ENCODE measurements around the gene MBD5.

Gene MBD5

DNA sequence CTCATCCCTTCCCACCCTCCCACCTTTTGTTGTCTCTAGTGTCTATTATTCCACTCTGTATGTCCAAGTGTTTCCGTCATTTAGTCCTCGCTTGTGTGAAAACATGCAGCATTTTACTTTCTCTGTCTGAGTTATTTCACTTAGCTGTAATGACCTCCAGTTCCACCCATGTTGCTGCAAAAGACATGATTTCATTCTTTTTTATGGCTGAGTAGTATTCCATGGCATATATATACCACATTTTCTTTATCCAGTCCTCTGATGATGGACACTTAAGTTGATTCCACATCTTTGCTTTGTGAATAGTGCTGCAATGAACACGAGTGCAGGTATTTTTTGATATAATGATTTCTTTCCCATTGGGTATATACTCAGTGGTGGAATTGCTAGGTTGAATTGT is 296.7 kb downstream of the MBD5 start:
- no peaks in the 10 kb centered on the region for H3K27me3 ChIP-seq (ENCODE audit: insufficient read depth, low read length)
- no peaks in the 10 kb centered on the region for H3K36me3 ChIP-seq (ENCODE audit: insufficient read depth, low read length)
- no peak overlapping the region for H2AFZ ChIP-seq (ENCODE audit: low read depth, low read length)
- H3K4me1 ChIP-seq (ENCODE audit: insufficient read depth, low read length), result no peaks in the 10 kb centered on the region
- peaks cover under 1% of the 10 kb centered on the region for H3K9me3 ChIP-seq (ENCODE audit: low read length)
- no peak overlapping the region for H3K4me3 ChIP-seq (ENCODE audit: low read length)

DNA sequence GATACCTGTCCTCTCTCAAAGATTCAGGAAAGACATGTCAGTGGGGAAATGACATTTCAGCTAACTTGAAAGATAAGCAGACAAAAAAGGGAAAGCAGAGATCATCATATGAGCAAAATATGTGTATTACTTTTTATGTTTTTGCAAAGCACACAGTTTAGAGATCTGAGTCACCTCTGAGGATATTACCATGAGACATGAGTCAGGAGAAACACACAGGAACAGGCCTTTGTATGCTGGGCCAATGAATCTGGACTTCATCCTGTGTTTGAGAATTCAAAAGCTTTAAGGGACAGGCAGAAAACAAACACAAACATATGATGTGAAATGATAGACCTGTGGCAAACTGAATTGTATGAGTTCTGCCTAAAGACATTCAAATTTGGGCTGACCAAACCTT is 317.6 kb downstream of the MBD5 start:
- Histone ChIP-seq H3K27me3 (ENCODE audit: insufficient read depth, low read length) (no peaks in the 10 kb centered on the region), H2AFZ (ENCODE audit: low read depth, low read length) (no peak overlapping the region), H3K4me3 (ENCODE audit: low read length) (no peak overlapping the region), H3K4me1 (ENCODE audit: insufficient read depth, low read length) (no peaks in the 10 kb centered on the region), H3K36me3 (ENCODE audit: insufficient read depth, low read length) (peaks cover 3% of the 10 kb centered on the region), H3K9me3 (ENCODE audit: low read length) (peaks cover 11% of the 10 kb centered on the region)

DNA sequence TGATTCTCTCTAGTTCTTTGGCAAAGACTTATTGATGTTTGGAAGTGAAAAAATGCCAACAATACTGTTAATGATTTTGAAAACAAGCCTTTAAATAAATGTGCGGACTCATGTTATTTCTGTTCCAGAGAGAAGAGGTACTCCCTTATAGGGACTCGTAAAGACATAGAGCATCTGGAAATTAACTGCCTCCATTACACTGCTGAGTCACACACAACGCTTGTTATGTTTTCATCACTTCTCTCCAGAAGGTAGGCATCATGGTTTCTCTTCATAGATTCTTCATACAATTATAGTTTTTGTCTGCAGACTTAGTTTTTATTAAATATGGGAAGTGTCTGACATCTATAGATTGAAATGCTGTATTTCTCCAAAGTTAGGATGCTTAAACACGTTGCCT is 321.2 kb downstream of the MBD5 start:
- no peak overlapping the region for H3K4me3 ChIP-seq (ENCODE audit: low read length)
- H3K27me3 ChIP-seq (ENCODE audit: insufficient read depth, low read length), result no peaks in the 10 kb centered on the region
- peaks cover 7% of the 10 kb centered on the region for H3K9me3 ChIP-seq (ENCODE audit: low read length)
- H2AFZ ChIP-seq (ENCODE audit: low read depth, low read length), result no peak overlapping the region
- H3K4me1 ChIP-seq (ENCODE audit: insufficient read depth, low read length), result no peaks in the 10 kb centered on the region
- peaks cover 3% of the 10 kb centered on the region for H3K36me3 ChIP-seq (ENCODE audit: insufficient read depth, low read length)

DNA sequence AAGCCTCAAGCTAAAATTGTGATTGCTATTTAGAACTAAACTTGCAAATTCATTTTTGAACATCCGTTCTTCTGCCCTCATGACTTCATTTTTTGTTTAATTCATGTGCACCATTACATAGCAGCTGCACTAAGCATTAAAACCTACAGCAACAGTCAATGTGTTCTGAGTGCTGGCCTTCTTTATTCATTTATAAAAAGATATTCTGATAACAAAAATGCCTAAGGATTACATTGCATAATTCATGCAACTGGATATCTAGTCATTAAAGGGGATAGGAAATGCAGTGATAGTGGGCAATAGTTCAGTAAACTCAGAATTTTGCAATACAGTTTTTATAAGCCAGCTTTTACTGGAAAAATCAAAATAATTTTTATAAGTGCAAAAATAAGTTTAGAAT is 329.3 kb downstream of the MBD5 start:
- H3K36me3 ChIP-seq (ENCODE audit: insufficient read depth, low read length), result no peaks in the 10 kb centered on the region
- no peaks in the 10 kb centered on the region for H3K27me3 ChIP-seq (ENCODE audit: insufficient read depth, low read length)
- H3K9me3 ChIP-seq (ENCODE audit: low read length), result peaks cover 2% of the 10 kb centered on the region
- H3K4me1 ChIP-seq (ENCODE audit: insufficient read depth, low read length), result no peaks in the 10 kb centered on the region
- H2AFZ ChIP-seq (ENCODE audit: low read depth, low read length), result no peak overlapping the region
- H3K4me3 ChIP-seq (ENCODE audit: low read length), result no peak overlapping the region

DNA sequence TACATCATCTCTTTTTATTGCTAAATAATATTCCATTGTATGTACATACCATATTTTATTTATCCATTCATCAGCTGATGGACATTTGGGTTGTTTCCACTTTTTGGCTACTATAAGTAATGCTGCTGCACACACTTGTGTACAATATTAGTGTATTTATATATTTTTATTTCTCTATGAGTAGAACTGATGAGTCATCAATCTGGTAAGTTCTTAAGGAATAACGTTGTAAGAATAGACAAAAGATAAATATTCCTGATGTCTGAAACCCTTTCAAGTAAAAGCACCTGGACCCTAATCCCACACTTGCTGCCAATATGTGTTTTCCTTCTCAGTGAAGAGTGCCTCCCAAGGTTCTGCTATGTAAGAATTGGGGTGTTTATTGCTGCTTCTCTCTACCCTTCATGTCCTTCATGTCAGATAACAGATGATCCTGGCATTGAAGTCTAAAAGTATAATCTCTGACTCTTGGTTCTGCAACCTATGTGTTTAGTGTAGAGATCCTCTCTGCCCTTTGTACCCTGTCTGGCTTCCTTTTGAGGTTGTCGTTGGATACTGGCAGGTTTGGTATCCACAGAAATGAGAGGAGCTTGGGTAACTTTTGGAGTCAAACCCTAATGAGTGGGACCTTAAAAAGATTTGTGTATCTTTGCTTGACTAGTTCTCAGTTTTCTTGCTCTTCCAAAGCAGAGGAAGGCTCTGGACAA is 330.7 kb downstream of the MBD5 start:
- no peaks in the 10 kb centered on the region for H3K36me3 ChIP-seq (ENCODE audit: insufficient read depth, low read length)
- no peak overlapping the region for H2AFZ ChIP-seq (ENCODE audit: low read depth, low read length)
- peaks cover 2% of the 10 kb centered on the region for H3K9me3 ChIP-seq (ENCODE audit: low read length)
- H3K4me3 ChIP-seq (ENCODE audit: low read length), result no peak overlapping the region
- no peaks in the 10 kb centered on the region for H3K27me3 ChIP-seq (ENCODE audit: insufficient read depth, low read length)
- H3K4me1 ChIP-seq (ENCODE audit: insufficient read depth, low read length), result no peaks in the 10 kb centered on the region

DNA sequence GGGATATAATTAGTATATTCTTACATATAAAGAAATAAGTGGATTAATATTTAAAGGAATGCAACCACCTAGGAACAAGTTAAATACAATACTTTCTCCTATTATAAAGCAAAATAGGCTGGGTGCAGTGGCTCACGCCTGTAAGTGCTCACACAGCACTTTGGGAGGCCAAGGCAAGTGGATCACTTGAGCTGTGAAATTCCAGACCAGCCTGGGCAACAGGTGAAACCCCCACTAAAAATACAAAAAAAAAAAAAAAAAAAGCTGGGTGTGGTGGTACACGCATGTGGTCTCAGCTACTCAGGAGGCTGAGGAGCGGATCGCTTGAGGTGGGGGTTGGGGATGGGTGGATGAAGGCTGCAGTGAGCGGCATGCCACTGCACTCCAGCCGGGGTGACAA is 337.5 kb downstream of the MBD5 start:
- Histone ChIP-seq H3K4me3 (ENCODE audit: low read length) (no peak overlapping the region), H2AFZ (ENCODE audit: low read depth, low read length) (no peak overlapping the region), H3K27me3 (ENCODE audit: insufficient read depth, low read length) (no peaks in the 10 kb centered on the region), H3K9me3 (ENCODE audit: low read length) (peaks cover 2% of the 10 kb centered on the region), H3K36me3 (ENCODE audit: insufficient read depth, low read length) (no peaks in the 10 kb centered on the region), H3K4me1 (ENCODE audit: insufficient read depth, low read length) (no peaks in the 10 kb centered on the region)

DNA sequence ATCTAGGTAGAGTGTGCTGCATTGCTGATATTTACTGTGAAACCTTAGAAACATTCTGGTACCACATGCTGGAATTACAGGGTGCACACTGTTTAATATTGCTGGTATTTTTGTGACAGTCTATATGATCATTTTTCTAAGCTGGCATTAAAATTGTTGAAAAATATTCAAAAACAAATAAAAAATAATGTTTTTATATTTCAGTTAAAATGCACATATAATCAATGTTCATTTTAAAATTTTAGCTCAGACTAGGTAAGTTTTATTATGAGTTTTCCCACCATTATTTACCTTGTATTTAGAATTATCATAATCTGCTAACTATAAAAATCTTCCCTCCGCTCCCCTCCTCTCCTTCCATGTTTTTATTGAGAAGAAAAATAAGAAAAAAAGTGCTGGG is 339.8 kb downstream of the MBD5 start:
- Histone ChIP-seq H3K9me3 (ENCODE audit: low read length) (peaks cover 4% of the 10 kb centered on the region), H2AFZ (ENCODE audit: low read depth, low read length) (no peak overlapping the region), H3K4me3 (ENCODE audit: low read length) (no peak overlapping the region), H3K27me3 (ENCODE audit: insufficient read depth, low read length) (no peaks in the 10 kb centered on the region), H3K36me3 (ENCODE audit: insufficient read depth, low read length) (no peaks in the 10 kb centered on the region), H3K4me1 (ENCODE audit: insufficient read depth, low read length) (no peaks in the 10 kb centered on the region)

DNA sequence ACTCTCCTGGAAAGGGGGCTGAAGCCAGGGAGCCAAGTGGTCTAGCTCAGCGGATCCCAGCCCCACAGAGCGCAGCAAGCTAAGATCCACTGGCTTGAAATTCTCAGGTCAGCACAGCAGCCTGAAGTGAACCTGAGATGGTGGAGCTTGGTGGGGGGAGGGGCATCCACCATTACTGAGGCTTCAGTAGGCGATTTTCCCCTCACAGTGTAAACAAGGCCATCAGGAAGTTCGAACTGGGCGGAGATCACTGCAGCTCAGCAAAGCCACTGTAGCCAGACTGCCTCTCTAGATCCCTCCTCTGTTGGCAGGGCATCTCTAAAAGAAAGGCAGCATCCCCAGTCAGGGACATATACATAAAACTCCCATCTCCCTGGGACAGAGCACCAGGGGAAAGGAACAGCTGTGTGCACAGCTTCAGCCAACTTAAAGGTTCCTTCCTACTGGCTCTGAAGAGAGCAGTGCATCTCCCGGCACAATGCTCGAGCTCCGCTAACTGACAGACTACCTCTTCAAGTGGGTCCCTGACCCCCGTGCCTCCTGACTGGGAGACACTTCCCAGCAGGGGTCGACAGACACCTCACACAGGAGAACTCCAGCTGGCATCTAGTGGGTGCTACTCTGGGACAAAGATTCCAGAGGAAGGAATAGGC is 341.4 kb downstream of the MBD5 start:
- Histone ChIP-seq H3K9me3 (ENCODE audit: low read length) (peaks cover 4% of the 10 kb centered on the region), H3K4me3 (ENCODE audit: low read length) (no peak overlapping the region)

DNA sequence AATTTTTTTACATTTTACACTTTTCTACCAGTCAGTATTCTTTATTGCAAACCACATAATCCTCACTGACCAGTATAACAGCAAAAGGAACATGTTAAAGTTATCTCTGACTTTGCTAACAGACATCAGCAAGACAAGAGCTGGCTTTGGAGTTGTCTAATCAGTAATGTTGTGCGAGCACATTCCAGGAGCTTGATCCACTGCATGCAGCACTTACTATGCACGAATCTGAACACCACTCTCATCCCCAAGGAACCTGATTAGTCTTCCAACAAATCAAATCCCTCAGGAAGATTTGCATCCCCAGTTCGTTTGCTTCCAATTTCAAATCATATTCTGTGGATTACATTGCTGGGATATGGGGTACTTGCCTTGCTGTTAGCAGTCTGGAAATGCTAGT is 354.3 kb downstream of the MBD5 start:
- H3K4me3 ChIP-seq (ENCODE audit: low read length), result no peak overlapping the region
- H3K27me3 ChIP-seq (ENCODE audit: insufficient read depth, low read length), result no peaks in the 10 kb centered on the region

More for the DNA sequence above, 341.4 kb downstream of the MBD5 start:
- H3K27me3 ChIP-seq (ENCODE audit: insufficient read depth, low read length), result no peaks in the 10 kb centered on the region
- H2AFZ ChIP-seq (ENCODE audit: low read depth, low read length), result no peak overlapping the region
- H3K36me3 ChIP-seq (ENCODE audit: insufficient read depth, low read length), result no peaks in the 10 kb centered on the region
- no peaks in the 10 kb centered on the region for H3K4me1 ChIP-seq (ENCODE audit: insufficient read depth, low read length)

DNA sequence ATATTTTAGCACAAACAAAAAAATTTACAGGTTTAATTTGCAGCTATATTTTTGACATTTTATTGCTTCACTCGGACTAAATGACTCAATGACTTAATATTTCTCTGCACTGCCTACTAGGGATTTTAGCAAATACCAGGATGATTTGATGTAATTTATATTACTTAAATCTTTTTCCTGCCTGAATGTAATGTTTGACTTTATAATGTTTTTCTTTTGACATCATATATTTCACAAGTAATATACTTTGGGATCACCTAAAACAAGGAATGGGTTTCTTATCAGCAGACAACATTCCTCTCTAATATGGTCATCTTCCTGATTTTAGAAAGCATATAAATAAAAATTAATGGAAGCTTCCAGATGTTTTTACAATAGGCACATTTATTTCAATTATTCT is 370.4 kb downstream of the MBD5 start:
- H3K4me3 ChIP-seq (ENCODE audit: low read length), result no peak overlapping the region
- no peaks in the 10 kb centered on the region for H3K36me3 ChIP-seq (ENCODE audit: insufficient read depth, low read length)
- H3K4me1 ChIP-seq (ENCODE audit: insufficient read depth, low read length), result no peaks in the 10 kb centered on the region
- H2AFZ ChIP-seq (ENCODE audit: low read depth, low read length), result no peak overlapping the region
- no peaks in the 10 kb centered on the region for H3K27me3 ChIP-seq (ENCODE audit: insufficient read depth, low read length)
- peaks cover 1% of the 10 kb centered on the region for H3K9me3 ChIP-seq (ENCODE audit: low read length)

More for the DNA sequence above, 354.3 kb downstream of the MBD5 start:
- no peaks in the 10 kb centered on the region for H3K36me3 ChIP-seq (ENCODE audit: insufficient read depth, low read length)
- no peaks in the 10 kb centered on the region for H3K9me3 ChIP-seq (ENCODE audit: low read length)
- no peaks in the 10 kb centered on the region for H3K4me1 ChIP-seq (ENCODE audit: insufficient read depth, low read length)
- no peak overlapping the region for H2AFZ ChIP-seq (ENCODE audit: low read depth, low read length)

DNA sequence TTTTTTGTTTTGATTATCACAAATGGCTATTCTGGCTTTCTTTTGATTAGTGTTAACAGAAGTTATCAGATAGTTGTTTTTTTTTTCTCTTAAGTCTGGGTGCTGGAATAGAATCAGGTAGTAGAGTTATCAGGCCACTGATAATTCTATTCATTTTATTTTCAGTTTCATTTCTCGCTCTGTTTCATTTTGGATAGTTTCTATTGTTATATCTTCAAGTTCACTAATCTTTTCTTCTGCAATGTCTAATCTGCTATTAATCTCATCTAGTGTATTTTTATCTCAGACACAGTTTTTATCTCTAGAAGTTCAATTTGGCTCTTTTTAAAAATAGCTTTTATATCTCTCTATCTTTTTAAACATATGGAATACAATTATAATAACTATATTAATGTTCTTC is 381.9 kb downstream of the MBD5 start:
- H3K9me3 ChIP-seq (ENCODE audit: low read length), result no peaks in the 10 kb centered on the region
- H3K36me3 ChIP-seq (ENCODE audit: insufficient read depth, low read length), result no peaks in the 10 kb centered on the region
- H2AFZ ChIP-seq (ENCODE audit: low read depth, low read length), result no peak overlapping the region
- no peaks in the 10 kb centered on the region for H3K4me1 ChIP-seq (ENCODE audit: insufficient read depth, low read length)
- H3K4me3 ChIP-seq (ENCODE audit: low read length), result no peak overlapping the region
- no peaks in the 10 kb centered on the region for H3K27me3 ChIP-seq (ENCODE audit: insufficient read depth, low read length)

DNA sequence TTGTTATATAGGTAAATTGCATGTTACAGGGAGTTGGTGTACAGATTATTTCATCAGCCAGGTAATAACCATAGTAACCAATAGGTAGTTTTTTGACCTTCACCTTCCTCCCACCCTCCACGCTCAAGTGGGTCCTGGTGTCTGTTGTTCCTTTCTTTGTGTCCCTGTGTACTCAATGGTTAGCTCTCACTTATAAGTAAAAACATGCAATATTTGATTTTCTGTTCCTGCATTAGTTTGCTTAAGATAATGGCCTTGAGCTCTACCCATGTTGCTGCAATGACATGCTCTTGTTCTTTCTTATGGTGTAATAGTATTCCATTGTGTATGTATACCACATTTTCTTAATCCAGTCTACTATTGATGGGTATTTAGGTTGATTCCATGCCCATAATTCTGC is 390.0 kb downstream of the MBD5 start:
- Histone ChIP-seq H3K4me1 (ENCODE audit: insufficient read depth, low read length) (no peaks in the 10 kb centered on the region), H3K36me3 (ENCODE audit: insufficient read depth, low read length) (no peaks in the 10 kb centered on the region), H2AFZ (ENCODE audit: low read depth, low read length) (no peak overlapping the region), H3K27me3 (ENCODE audit: insufficient read depth, low read length) (no peaks in the 10 kb centered on the region), H3K9me3 (ENCODE audit: low read length) (no peaks in the 10 kb centered on the region), H3K4me3 (ENCODE audit: low read length) (no peak overlapping the region)

DNA sequence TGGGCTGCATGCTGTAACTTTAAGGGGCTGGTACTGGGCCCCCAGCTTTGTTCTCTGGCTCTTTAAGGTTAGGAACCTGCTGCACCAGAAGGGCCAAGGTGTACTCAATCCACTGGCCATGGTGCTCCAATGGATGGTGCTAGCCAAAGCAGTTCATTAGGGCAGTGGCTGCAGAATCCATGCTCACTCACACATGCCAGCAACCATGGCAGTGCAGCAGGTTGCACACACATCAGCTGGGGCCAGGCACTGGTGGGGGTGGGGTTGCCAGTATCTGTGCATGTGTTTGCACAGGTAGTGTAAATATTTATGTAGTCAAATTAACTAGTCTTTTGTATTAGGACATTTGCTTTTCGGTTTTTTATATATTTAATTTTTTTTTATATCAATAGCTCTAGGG is 395.4 kb downstream of the MBD5 start:
- Histone ChIP-seq H3K36me3 (ENCODE audit: insufficient read depth, low read length) (no peaks in the 10 kb centered on the region), H3K4me3 (ENCODE audit: low read length) (no peak overlapping the region)

DNA sequence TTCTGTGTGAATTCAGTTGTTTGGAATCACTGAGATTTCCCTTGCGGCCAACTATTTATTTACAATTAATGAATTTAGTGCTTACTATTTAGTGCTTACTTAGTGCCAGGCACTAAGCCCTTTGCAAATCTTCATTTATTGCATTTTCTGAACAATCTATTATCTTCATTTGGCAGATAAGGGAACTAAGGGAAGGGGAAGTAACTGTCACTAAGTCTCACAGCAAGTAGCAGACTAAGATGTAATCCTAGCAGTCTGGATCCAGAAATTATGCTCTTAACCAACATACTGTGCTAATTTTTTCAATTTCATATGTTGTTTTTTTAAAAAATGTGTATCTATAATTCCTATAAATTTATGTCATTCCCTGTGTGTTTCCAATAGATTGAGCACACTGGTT is 409.2 kb downstream of the MBD5 start:
- Histone ChIP-seq H3K36me3 (ENCODE audit: insufficient read depth, low read length) (no peaks in the 10 kb centered on the region), H2AFZ (ENCODE audit: low read depth, low read length) (no peak overlapping the region), H3K9me3 (ENCODE audit: low read length) (no peaks in the 10 kb centered on the region), H3K4me1 (ENCODE audit: insufficient read depth, low read length) (no peaks in the 10 kb centered on the region), H3K4me3 (ENCODE audit: low read length) (no peak overlapping the region), H3K27me3 (ENCODE audit: insufficient read depth, low read length) (no peaks in the 10 kb centered on the region)

More for the DNA sequence above, 395.4 kb downstream of the MBD5 start:
- no peaks in the 10 kb centered on the region for H3K4me1 ChIP-seq (ENCODE audit: insufficient read depth, low read length)
- no peak overlapping the region for H2AFZ ChIP-seq (ENCODE audit: low read depth, low read length)
- no peaks in the 10 kb centered on the region for H3K27me3 ChIP-seq (ENCODE audit: insufficient read depth, low read length)
- H3K9me3 ChIP-seq (ENCODE audit: low read length), result peaks cover 2% of the 10 kb centered on the region

All from neuron (in vitro differentiated cells).